Renal pelvis (tissue), 4 donors: ENCODE data around the gene SFMBT2. TPM values are rescaled to one million over a fixed set of nuclear protein-coding genes. Genes with fewer than 3 reads are reported as not detected.

Experiments
- DNase-seq: peaks from one replicate; pipeline ENCODE4 v3.0.0-alpha.2; 2013
- polyA plus RNA-seq, 3 donors: library from polyadenylated mRNA; unstranded; fragments of 120-200 nt; gene quantifications; one replicate each; pipeline ENCODE4 v1.2.1, GENCODE V29; 2013; ENCODE audit not compliant: insufficient read length in 3 of 3

Gene SFMBT2
- polyA plus RNA-seq, 3 donors = 6.2 to 8.5 (median 7.6) TPM

GRCh38 chr10:7426349-7426748 is 15.5 kb upstream of the SFMBT2 start:
- no peak for DNase-seq

DNA sequence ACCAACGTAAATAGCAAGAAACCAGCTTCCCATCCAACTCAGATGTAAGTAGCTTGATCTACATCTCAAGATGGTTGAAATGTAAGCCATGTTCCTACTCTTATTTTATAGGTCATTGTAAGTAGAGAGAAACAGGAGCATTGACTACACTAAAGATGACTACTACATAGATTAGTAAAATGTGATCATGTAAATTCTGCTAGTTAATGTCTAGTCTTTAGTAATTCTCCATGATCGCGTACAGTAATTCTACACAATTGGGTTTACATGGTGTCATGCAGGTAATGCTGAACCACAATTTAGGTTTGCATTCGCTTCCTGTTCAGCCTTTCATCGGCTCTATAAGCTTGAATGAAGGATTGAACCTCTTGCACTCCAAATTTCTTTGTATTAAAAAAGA is 14.9 kb upstream of the SFMBT2 start:
- no peak for DNase-seq

- DNase-seq = no peak
Measured at GRCh38 chr10:7424919-7425318, 14.1 kb upstream of the SFMBT2 start.

- DNase-seq = no peak
Measured at GRCh38 chr10:7424315-7424714, 13.5 kb upstream of the SFMBT2 start.

DNA sequence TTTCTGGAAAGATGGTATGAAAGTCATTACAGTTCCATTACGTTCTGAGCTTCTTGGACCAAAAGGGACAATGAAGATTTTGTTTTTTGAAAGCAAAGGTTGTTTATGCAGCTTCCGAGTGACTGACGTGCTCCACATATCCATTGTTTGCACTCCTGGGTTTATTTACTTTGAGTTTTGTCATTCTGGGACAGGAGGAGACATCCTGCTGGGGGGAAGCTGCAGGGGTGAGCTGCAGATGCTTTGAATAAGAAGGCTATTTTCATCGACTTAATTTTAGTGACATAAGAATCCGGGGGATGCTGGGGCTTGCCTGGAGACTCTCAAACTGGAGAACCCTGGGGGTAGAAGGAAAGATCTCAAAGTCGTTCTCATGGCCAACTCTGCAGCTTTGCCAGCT is 12.7 kb upstream of the SFMBT2 start:
- no peak for DNase-seq

GRCh38 chr10:7421526-7421925 is 10.7 kb upstream of the SFMBT2 start:
- no peak for DNase-seq

- DNase-seq = no peak
Measured at GRCh38 chr10:7419998-7420397, 9.2 kb upstream of the SFMBT2 start.

GRCh38 chr10:7417807-7418206 is 7.0 kb upstream of the SFMBT2 start:
- DNase-seq = no peak

- no peak for DNase-seq
Measured at GRCh38 chr10:7417103-7417623, 6.3 kb upstream of the SFMBT2 start.

DNA sequence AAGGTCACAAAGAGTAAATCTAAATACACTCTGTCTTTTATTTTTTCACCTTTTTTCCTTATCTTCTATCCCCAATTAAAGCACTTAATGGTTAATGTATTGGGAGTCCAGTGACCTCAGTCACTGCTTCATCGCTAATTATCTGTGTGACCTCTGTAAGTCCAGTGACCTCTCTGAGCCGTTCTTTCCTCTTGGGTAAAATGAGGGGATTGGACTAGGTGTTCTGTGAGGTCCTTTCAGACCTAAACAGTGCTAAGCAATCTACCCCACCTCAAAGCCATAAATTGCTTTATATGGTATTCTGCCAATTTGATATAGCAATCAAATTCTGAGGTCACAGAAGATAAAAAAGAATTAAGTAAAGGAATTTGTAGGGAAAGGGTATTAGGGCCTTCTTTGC is 3.9 kb upstream of the SFMBT2 start:
- DNase-seq = no peak

GRCh38 chr10:7412928-7413282 is 2.1 kb upstream of the SFMBT2 start:
- no peak for DNase-seq

- no peak for DNase-seq
Measured at GRCh38 chr10:7412237-7412927, 1.5 kb upstream of the SFMBT2 start.

DNA sequence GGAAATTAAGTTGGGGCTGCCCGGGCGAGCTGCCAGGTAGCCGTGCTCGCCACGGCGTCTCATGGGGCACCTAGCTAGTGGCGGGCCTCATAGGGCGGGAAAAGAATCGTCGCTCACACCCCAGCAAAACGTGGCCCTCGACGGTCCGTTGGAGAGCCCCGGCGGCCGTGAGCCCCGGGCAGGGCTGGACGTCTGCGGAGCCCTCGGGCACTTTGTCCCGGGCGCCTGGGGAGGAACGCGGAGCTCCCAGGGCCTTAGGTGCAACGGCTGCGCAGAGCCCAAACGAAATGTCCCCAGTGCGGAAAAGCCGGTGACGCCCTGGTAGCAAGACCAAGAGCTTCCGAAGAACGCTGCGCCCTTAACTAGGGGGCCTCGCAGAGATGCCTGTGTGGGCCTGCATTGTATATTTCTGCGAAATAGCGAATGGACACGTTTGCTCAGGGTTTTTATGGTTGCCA is 866 bp upstream of the SFMBT2 start:
- DNase-seq = no peak

DNA sequence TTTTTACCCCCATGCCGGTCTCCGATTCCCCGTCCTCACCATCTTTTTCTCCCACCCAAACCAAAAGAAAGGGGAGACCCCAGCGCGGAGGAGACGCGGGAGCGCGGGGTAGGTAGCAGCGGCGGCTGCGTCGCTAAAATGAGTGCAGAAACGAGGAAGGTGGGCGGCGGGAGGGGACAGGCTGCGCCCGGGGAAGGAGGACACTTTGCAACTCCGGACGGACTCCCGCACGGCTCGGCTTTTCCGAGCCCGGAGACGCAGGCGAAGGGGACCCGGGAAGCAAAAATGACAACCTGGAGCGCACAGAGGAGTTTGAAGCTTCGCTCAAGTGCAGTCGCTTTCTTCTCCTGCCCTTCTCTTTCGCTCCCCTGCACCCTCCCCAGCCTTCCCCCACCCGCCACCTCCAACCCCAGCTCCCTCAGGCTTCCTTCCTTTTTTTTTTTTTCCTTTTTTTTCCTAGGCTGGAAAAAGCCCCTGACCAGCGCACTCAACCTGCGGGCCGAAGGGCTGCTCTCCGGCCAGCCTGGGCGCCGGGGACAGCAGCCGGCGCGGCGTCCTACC is 453 bp downstream of the SFMBT2 start:
- DNase-seq = no peak

GRCh38 chr10:7409732-7410168 is 1.1 kb downstream of the SFMBT2 start:
- DNase-seq = no peak

DNA sequence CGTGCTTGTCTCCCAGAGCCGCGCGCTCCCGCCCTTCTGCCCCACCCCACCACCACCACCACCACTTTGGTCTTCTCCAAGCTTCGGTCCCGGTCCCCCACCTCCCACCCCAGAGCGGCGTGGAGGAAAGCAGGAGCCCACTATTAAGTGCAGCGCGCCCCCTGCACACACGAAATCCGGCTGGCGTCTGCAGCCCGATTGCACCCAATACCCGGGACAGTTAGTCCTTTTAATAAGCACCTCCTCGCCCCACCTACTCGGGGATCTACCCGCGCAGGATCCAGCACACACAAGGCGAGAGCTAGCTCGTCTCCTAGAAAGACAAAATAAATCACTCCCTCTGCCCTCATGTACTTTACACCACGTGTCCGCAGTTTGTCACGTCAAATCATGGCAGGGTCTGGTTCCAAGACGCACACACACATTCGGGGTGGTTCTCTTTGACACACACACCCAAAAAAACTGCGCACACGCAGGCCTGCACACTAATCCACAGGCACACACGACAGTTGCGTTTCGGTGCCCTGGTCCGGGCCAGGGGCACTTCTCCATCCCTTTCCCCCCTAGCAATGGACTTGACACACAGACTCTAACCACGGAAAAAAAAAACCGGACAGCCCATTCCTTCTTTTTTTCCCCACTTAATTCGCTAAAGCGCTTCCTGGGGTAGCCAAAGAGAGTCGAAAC is 1.6 kb downstream of the SFMBT2 start:
- DNase-seq = no peak

DNA sequence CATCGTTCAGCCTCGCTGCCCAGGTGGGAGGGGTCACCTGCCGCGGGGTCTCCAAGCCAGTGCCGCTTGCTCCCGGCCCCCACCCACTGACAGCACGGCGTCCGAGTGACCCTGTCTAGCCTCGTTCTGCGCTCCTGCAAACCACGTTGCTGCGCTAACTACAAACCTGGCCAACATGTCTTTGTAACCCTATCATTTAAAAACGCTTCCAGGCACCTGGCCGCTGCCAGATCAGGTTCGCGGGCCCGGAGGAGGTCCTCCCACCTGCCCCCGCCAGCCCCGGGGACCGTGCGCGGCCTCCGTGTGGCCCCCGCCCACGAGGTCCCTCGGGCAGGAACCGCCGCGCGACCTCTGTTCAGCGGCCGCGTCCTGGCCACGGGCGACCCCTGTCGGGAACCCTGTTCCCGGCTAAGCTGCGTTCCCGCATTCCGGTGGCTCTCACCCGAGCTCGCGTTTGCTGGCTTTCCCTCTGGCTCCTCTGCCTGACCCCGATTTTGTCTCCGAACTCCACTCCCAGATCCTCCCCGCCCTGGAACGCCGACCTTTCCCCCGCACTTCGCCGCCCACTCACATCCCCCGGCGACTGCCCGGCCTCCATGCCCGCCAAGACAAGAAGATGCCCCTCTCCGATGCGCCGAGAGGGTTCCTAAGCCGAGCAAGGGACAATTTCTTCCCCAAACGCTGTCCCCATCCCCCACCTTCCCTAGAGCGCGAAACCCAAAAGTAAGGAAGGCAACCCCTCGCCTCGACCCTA is 2.4 kb downstream of the SFMBT2 start:
- no peak for DNase-seq

DNA sequence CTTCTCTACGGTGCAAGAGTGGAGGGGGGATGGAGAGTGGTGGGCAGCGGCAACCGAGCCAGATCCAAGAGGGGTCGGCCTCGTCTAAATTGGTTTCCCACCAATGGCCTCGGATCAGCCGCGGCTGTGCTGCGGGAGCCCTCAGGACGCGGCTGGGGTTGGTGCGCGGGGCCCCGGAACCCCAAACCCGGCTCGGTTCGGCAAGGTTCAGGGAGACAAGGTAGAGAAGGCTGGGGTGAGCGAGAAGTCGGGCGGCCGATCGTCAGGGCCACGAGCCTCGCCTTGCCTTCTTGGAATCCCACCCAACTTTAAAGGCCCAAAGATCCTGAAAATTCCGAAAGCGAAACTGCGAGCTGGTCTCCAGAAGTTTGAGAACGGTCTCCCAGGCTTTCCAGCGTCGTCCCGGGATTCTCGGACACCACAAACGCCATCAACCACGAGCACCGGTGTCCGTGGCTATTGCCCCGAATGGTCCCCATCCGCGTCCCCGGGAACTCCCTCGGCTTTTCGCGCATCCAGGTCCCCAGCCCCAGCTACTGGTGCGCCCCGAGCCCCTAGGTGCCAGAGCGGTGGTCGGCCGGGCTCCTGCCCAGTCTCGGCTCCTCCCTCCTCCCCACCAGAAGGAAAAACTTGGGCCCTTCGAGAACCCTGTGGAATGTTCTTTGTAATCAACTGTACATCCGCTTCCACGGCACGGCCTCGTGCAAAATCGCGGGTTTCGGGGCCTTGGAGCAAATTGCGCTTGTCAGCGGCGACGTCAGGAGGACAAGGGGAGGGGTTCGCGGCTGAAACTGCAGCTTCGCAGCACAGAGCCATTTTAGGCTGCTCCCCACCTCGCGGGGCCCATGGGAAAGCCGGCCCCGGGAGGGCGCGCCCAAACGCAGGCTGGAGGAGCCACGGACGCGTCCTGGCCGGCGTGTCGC is 3.2 kb downstream of the SFMBT2 start:
- DNase-seq = no peak

DNA sequence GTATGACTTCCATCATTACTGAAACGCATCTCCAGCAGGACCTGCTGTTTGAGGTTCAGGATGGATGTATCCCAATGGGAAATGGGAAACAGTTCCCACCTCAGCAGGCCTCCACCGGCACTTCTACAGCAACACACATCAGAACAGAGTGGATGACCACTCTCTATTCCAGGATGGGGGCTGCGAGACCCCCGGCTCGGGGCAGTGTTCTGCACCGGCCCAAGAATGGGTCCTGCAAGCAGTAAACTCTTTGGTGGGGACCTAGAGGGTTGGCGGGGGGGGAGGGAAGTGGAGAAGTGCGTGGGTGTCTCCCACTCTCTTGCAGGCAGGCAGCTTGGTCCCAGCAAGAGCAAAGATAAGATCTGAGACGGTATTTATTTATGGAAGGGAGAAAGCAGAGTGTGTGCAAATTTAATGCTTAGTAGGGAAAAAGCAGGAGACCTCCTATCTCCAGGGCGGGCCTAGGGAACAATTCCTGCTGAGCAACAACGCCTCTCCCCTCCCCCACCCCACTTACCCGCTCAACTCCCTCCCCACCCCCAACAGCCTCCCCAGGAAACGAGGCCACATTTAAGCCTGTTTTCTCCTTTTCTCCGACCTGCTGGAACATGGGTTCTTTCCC is 4.0 kb downstream of the SFMBT2 start:
- no peak for DNase-seq

GRCh38 chr10:7405637-7406036 is 5.2 kb downstream of the SFMBT2 start:
- DNase-seq = no peak

DNA sequence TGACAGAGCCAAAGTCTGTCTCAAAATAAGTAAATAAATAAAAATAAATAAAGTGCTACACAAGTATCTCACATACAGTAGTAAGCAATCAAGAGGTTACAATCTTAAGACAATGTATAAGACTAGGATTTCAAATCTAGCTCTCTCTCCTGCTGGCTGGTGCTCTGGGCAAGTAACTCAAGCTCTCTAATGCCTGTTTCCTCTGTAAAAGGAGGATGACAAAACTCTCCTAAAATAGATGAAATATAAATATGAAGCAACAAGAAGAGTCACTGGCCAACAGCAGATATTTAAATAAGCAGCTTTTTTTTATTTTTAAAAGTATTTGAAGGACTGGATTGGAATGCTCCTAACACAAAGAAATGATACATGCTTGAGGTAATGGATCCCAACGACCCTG is 7.2 kb downstream of the SFMBT2 start:
- no peak for DNase-seq
